HCT116 (cell line): ENCODE results near the gene CCL7.

Experiments
- CEBPB ChIP-seq: IDR thresholded peaks from 2 replicates; pipeline ENCODE4 v1.6.1; 2012; ENCODE audit warnings: low read depth
- CTCF ChIP-seq, 3 experiments: fragments of 200-600 bp in 1 of 3; sonication (generic) in 1 of 3; IDR thresholded peaks in 2 of 3; conservative IDR thresholded peaks in 1 of 3; 2 replicates each; pipeline ENCODE4 v1.5.1; 2012 to 2017; ENCODE audit warnings: low read depth in 2 of 3, low read length in 2 of 3, antibody characterized with exemption in 1 of 3, borderline replicate concordance in 1 of 3, control low read depth in 1 of 3, mild to moderate bottlenecking in 1 of 3, mixed read lengths in 1 of 3, mixed run types in 1 of 3, moderate library complexity in 1 of 3; ENCODE audit not compliant: insufficient read depth in 1 of 3
- MAX ChIP-seq: IDR thresholded peaks from 2 replicates; pipeline ENCODE4 v1.6.1; 2012
- SRF ChIP-seq: IDR thresholded peaks from 2 replicates; pipeline ENCODE4 v1.6.1; 2012; ENCODE audit warnings: low read depth
- ZNF274 ChIP-seq: fragments of 200-500 bp; sonication (Bioruptor generic); IDR thresholded peaks from 2 replicates; pipeline ENCODE4 v1.6.1; 2014; ENCODE audit warnings: mild to moderate bottlenecking, low read depth, low read length, inconsistent platforms

- TF ChIP-seq SRF (no peak), CEBPB (no peak), CTCF (IDR thresholded peaks at IDR 0.05 in 2 of 3, conservative IDR thresholded peaks at IDR 0.05 in 1 of 3; ENCODE audit: borderline replicate concordance in 1 of 3, insufficient read depth in 1 of 3, low read depth in 2 of 3, low read length in 2 of 3) (no peak), MAX (no peak), ZNF274 (no peak)
These were observed 21.5 kb upstream of the CCL7 start for GRCh38 chr17:34248511-34249024.
